NOMO-1 treated with dmso at 0.1 percent for 144 hours (cell line): ENCODE results near the gene TRAF3.
"Not testable (repeated sequence)": the region's sequence is repeated elsewhere in the genome, so short reads cannot be mapped to it uniquely, and the experiment has no call there.

Source experiments
- DNase-seq: peaks from one replicate; lab custom pipeline; 2025; ENCODE audit not compliant: unreplicated experiment; lab: John Stamatoyannopoulos, UW

The TRAF3 gene

DNA sequence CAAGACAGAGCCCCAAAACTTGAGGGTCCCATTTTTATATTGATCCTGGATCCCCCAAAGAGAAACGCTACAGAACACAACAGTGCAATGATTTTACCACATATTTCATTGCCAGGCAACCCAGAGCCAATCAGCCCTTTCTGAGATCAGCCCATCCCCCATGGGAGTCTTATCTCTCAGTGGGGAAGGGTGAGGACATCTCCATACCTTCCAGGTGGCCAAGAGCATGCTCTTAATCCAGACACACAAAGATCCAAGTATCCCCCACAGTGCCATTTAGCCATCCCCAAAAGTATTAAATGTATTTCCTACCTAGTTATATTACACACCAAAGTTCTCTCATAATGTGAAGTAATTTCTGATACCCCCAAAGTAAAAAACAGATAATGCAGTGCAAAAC lies 82.7 kb downstream of the TRAF3 start:
- no peak for DNase-seq

DNA sequence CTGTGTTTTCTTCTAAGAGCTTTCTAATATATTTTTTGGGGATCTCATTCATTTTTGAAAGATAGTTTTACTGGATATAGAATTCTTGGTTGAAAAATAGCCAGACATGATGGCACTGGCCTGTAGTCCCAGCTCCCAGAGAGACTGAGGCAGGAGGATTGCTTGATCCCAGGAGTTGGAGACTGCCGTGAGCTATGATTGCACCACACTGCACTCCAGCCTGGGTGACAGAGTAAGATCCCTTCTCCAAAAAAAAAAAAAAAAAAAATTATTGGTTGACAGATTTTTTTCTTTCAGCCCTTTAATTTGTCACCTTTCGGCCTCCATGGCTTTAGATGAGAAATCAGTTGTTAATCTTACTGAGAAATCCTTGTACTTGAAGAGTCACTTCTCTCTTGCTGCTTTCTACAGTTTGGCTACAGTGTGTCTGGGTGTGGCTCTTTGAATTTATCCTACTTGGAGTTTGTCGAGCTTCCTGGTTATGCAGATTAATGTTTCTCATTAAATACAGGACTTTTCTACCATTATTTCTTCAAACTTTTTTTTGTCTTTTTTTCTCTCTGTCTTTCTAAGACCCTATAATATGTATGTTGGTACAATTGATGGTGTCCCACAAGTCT lies 85.0 kb downstream of the TRAF3 start:
- DNase-seq: no peak

DNA sequence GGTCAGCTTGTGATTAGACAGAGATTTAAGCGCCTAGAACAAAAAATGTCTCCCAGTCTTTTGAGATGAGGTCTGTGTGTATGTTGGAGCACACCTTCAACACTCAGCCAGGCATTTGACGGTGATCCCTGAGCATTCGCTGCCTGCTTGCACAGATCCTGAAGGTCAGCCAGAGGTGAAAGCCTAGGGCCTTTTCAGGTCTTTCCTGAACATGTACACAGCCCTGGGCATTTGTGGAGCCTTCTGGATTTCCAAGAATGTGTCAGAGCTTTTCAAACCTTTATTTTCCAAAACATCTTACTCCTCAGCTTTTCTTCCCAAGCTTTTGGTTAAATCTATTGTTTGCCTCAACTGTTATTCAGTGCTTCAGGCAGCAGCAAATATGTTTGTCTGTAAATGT lies 86.1 kb downstream of the TRAF3 start:
- no peak for DNase-seq

DNA sequence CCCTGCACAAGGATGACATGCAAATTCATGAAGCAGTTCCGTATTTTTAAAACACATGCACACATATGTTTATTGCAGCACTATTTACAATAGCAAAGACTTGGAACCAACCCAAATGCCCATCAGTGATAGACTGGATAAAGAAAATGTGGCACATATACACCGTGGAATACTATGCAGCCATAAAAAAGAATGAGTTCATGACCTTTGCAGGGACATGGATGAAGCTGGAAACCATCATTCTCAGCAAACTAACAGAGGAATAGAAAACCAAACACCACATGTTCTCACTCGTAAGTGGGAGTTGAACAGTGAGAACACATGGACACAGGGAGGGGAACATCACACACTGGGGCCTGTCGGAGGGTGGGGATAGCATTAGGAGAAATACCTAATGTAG lies 88.7 kb downstream of the TRAF3 start:
- DNase-seq: not testable (repeated sequence)

- no peak for DNase-seq
Measured at GRCh38 chr14:102866982-102867761, 89.9 kb downstream of the TRAF3 start.

GRCh38 chr14:102867826-102868580 lies 90.8 kb downstream of the TRAF3 start:
- DNase-seq: no peak

- DNase-seq: no peak
Measured at GRCh38 chr14:102868956-102869547, 91.8 kb downstream of the TRAF3 start.

DNA sequence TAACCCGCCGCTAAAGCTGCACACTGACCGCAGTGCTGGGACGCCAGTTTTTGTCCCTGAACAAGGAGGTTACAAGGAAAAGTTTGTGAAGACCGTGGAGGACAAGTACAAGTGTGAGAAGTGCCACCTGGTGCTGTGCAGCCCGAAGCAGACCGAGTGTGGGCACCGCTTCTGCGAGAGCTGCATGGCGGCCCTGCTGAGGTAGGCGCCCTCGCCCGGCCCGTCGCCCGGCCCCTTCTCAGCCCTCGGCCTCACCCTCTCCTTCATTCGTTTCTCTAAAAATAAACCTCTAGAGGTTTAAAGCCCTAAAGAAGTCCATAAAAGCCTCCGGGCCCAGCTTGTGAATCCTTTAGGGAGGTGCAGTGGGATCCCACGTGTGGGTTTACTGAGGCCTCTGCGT lies 93.0 kb downstream of the TRAF3 start:
- DNase-seq: no peak

GRCh38 chr14:102870994-102871831 lies 94.0 kb downstream of the TRAF3 start:
- DNase-seq: no peak

DNA sequence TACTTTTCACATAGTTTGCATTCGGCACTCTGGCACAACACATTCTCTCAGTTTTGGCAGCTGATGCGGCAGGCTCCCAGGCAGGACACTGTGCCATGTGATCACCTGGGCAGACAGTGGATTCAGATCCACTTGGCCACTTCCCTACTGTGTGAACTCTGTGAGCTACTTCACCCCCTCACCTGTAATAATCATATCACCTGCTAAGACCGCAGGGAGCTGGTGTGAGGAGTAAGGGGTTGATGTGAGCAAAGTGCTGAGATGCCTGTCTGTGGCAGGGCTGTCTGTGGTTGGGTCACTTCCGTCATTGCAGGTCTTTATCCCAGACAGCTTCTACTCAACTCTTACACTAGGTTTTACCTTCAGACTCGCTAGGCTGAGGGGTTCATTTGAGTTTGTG lies 94.8 kb downstream of the TRAF3 start:
- DNase-seq: no peak

DNA sequence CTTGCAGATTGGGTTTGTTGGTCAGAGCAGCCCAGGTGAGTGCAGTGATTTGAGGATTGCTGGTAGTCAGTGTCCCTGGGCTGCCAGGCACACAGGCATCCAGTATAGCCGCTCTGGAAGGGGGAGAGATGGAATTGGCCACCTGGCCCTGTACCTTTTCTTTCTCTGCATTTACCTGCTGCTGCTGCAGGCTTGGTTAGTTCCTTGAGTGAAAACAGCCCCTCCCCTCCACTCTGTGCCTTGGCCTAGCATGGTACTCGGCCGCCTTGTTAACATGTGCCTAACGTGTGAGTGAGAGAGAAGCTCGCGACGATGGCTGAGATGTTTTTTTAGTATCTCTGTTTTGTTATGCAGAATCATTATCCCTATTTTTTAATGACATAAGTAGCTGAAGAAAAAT lies 95.9 kb downstream of the TRAF3 start:
- DNase-seq: no peak

- DNase-seq: no peak
Measured at GRCh38 chr14:102873546-102874061, 96.4 kb downstream of the TRAF3 start.

- no peak for DNase-seq
Measured at GRCh38 chr14:102875652-102876051, 98.4 kb downstream of the TRAF3 start.

DNA sequence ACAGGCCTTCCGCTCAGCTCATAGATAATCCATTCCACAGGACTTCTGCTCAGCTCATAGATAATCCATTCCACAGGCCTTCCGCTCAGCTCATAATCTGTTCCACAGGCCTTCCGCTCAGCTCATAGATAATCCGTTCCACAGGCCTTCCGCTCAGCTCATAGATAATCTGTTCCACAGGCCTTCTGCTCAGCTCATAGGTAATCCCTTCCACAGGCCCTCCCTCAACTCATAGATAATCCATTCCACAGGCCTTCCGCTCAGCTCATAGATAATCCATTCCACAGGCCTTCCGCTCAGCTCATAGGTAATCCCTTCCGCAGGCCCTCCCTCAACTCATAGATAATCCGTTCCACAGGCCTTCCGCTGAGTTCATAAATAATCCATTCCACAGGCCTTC lies 100.3 kb downstream of the TRAF3 start:
- not testable (repeated sequence) for DNase-seq

DNA sequence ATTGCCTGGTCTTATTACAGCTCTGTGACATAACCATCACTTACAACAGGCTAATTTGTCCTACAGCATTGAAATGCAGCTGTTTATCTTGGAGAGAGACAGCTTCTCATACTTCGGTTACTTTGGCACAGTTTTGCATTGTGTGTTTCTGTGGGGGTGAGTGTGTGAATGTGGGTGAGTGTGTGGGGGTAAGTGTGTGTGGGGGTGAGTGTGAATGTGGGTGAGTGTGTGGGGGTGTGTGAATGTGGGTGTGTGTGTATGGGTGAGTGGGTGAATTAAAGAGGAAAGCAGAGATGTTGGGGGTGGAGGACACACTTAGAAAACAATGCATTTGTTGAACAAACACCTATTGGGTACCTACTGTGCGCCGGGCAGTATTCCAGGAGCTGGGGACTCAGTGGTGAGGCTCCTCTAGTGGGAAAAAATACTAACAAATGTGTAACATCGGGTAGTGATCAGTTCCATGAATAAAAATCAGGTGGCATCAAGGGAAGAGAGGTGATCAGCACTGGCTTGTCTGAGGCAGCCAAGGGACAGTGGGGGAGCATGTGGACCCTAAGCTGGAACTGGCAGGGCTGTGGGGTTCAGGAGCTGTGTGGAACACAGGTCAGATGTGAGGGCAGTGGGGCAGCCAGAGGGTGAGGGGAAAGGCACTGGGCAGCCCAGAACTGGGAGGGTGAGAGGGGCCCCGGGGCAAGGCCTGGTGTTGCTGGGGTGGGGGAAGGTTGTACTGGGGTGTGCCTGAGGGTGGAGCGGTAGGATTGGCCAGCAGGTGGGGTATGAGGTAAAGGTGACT lies 101.1 kb downstream of the TRAF3 start:
- DNase-seq: no peak

- no peak for DNase-seq
Measured at GRCh38 chr14:102878970-102879460, 101.8 kb downstream of the TRAF3 start.

GRCh38 chr14:102882226-102882906 lies 105.1 kb downstream of the TRAF3 start:
- no peak for DNase-seq

DNA sequence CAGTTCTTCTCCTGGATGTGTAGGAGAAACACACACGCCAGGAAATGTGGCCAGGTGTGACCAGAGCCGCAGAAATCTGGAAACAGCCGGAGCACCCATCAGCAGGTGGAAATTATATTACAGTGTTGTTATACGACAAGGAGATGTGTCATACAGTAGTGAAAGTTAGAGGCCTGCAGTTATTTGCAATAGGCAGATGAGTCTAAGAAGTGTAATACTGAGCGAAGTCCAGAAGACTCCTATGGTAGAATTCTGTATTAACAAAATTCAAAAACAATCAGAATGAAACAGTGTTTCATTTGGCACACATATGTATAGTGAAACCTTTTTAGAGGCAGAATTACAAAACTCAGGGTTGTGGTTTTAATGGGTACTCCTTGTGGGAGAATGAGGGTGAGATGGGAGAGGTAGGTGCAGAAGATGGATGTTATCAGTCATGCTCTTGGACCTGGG lies 105.9 kb downstream of the TRAF3 start:
- no peak for DNase-seq

DNA sequence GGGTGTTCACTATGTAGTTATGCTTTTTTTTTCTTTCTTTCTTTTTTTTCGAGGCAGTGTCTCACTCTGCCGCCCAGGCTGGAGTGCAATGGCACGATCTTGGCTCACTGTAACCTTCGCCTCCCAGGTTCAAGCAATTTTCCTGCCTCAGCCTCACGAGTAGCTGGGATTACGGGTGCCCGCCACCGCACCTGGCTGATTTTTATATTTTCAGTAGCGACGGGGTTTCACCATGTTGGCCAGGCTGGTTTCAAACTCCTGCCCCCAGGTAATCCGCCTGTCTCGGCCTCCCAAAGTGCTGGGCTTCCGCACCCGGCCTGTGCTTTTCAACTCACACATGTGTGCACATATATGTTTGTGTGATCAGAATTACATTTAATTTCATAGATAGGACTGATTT lies 106.3 kb downstream of the TRAF3 start:
- DNase-seq: no peak
